ENCODE data around the gene HNRNPD.
"Not testable (repeated sequence)": the region's sequence is repeated elsewhere in the genome, so short reads cannot be mapped to it uniquely, and the experiment has no call there.

DNA sequence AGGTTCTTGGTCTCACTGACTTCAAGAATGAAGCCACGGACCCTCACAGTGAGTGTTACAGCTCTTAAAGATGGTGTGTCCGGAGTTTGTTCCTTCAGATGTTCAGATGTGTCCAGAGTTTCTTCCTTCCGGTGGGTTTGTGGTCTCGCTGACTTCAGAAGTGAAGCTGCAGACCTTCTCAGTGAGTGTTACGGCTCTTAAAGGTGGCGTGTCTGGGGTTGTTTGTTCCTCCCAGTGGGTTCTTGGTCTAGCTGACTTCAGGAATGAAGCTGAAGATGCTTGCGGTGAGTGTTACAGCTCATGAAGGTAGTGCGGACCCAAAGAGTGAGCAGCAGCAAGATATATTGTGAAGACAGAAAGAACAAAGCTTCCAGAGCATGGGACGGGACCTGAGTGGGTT is 40.1 kb downstream of the HNRNPD start:
- TF ChIP-seq POLR2A (IDR thresholded peaks at IDR 0.05), result not testable (repeated sequence)
- TF ChIP-seq, protein P1, sequence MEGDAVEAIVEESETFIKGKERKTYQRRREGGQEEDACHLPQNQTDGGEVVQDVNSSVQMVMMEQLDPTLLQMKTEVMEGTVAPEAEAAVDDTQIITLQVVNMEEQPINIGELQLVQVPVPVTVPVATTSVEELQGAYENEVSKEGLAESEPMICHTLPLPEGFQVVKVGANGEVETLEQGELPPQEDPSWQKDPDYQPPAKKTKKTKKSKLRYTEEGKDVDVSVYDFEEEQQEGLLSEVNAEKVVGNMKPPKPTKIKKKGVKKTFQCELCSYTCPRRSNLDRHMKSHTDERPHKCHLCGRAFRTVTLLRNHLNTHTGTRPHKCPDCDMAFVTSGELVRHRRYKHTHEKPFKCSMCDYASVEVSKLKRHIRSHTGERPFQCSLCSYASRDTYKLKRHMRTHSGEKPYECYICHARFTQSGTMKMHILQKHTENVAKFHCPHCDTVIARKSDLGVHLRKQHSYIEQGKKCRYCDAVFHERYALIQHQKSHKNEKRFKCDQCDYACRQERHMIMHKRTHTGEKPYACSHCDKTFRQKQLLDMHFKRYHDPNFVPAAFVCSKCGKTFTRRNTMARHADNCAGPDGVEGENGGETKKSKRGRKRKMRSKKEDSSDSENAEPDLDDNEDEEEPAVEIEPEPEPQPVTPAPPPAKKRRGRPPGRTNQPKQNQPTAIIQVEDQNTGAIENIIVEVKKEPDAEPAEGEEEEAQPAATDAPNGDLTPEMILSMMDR (IDR thresholded peaks at IDR 0.05), result not testable (repeated sequence)
